SHP77 treated with DMSO at 0.1 percent for 48 hours (cell line): ENCODE measurements around the gene HNRNPM.

Source experiments
- DNase-seq: peaks from one replicate; lab custom pipeline; 2025; lab: John Stamatoyannopoulos, UW

Gene HNRNPM

DNA sequence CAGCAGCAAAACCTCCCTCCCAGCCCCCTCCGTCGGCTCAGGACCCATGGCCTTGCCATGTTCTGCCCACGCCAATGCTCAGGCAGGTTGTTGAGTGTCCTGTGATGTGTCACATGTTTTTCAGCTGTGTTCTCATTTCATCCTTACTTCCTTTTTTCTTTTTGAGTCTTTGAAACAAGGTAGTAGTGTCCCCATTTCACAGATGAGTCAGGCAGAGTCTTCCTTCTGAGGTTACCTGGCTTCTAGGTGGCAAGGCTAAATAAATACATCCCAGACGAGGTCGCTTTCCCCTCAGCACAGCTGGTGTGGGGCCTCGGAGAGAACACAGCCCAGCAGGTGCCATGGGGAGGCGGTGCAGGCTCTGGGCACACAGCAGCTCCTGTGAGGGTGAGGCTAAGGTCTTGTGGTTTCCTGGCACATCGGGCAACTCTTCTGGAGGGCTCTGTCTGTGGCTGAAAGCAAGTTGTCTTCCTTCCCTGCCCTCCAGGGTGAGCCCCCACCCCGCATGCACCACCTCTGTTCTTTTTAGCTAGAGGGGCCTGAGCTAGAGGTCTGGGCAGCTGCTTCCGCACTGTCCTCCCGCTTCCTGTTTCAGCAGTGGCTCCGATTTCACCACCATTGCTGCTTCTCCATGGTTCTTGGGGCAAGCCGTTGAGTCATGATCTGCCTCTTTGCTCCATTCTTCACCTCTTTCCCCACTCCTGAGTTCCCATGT, 42.5 kb downstream of the HNRNPM start:
- no peak for DNase-seq

DNA sequence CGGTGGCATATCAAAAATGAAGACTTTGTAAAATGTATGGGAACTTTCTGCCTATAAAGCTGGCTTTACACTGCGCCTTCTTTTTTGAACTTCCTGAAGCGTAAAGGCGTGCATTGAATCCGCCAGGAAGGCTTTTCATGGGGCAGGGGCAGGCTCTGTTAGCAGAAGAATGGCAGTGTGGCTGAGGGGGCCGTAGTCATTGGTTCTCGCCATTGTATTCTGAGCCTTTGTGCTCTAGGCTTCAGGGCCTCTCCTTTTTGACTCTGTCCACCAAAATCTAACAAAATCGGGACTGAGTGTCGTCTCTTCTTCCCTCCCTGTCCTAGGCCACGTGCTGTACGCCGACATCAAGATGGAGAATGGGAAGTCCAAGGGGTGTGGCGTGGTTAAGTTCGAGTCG, 43.6 kb downstream of the HNRNPM start:
- no peak for DNase-seq

DNA sequence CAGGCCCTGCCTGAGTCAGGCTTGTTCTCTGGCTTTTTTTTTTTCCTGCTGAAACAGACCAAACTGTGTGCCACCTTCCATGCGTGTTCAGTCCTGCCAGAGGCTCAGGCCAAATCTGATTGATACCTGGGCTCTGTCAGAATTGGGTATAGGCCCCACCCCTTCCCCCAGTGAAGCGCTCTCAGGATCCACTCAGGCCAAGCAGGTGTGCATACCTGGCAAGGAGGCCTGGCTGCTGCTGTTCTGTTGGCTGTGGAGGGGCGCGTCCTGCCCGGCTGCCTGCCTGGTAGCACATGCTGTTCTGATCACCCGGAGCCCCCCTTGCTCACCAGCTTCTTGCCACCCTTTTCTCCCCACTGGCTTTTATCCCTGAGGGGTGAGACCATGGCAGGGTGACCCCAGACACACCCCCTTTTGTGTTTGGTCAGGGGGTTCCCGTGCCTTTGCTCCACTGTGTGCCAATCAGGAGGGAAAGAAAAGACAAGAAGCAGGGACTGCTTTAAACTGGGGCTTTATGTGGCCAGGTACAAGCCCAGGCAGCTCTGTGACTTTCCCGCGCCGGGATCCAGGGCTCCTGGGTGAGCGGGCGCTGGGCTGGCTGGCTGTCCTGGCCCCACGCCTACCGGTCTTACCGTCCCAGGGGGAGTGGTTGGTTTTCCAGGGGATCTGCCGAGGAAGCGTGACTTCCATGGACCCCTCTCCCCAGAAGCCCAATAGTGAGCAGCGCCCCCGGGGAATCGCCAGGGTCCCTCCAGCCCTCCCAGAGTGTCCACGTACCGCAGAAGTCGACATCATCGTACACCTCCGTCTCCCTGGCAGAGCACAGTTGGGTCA, 45.0 kb downstream of the HNRNPM start:
- DNase-seq: no peak

DNA sequence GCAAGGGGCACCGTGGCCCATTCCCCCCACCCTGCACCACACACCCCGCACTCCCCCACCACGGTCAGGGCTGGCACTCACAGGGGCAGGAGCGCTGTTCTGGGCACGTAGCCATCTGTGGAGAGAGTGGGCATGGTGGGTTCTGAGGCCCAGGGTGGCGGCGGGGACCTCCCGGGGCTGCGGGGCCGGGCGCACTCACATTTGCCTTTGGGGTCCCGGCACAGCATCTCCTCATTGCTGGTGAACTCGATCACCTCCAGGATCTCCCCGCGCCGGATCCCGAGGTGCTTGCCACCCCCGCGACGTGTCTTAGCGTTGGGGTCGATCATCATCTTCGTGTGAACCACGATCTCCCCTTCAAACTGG, 45.6 kb downstream of the HNRNPM start:
- DNase-seq: no peak

DNA sequence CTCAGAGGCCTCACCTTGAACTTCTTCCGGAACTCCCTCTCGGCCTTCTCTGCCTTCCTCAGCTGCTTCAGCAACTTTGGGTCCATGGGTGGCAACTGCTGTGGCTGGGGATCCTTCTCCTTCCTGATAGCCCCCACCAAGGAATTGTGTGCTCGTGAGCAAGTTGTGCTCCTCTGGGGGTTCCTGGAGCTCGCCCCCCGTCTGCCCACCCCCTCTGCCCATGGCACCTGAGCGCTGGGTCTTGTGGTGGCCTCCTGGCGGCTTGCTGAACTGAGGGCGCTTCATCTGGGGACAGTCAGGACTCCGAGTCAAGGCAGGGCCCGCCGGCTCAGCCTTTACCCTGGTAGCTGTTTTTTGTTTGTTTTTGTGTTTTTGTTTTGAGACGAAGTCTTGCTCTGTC, 46.1 kb downstream of the HNRNPM start:
- no peak for DNase-seq

DNA sequence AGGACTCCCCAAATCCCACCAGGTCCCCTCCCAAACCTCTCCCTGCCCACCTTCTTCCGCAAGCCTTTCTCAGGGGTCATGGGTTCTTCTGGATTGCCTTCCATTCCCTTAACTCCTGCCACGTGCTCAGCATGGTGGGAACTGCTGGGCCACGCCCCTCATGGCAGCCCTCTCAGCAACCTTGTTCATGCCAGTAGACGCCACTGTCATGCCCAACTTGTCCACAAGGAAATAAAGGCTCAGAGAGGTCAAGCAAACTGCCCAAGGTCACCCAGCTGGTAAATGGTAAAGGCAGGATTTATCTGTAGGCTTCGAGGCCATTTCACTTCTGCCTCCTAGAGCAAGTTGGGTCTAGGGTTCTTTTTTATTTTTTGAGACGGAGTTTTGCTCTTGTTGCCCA, 46.8 kb downstream of the HNRNPM start:
- DNase-seq: no peak

DNA sequence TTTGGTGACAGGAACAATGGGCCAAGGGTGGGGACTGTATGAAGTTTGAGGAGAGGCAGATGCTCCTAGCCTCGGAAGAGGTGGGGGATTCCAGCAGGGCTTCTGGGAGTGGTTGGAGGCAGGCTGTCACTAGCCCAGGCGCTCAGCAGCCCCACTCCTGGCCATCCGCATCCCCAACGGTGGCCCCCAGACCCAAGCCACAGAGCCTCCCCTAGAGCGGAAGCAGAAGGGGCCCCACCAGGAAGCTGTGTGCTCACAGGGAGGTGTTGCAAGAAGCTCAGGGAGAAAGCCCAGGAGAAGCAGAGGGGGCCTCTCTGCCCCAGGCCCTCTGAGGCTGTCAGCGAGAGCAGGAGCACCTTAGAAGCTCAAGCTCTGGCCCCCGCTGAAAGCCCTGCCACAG, 49.4 kb downstream of the HNRNPM start:
- DNase-seq: no peak

DNA sequence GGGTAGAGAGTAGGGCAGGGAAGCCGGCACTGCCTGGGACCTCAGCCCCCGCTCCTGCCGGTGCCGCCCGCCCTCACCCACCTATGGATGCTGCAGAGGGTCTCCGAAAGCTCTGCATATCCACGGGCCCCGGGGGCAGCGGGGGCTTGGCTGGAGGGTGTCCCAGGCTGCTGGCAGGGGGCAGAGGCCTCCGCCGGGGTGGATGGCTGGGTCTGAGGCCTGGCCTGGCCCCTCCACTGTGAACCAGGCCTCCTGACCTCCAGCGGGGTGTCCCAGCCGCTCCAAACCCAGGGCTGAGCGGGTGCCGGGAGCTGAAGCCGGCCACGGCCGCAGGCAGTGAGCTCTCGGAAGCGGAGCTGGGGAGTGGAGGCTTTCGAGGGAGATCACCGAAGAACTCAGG, 53.5 kb downstream of the HNRNPM start:
- DNase-seq: no peak

DNA sequence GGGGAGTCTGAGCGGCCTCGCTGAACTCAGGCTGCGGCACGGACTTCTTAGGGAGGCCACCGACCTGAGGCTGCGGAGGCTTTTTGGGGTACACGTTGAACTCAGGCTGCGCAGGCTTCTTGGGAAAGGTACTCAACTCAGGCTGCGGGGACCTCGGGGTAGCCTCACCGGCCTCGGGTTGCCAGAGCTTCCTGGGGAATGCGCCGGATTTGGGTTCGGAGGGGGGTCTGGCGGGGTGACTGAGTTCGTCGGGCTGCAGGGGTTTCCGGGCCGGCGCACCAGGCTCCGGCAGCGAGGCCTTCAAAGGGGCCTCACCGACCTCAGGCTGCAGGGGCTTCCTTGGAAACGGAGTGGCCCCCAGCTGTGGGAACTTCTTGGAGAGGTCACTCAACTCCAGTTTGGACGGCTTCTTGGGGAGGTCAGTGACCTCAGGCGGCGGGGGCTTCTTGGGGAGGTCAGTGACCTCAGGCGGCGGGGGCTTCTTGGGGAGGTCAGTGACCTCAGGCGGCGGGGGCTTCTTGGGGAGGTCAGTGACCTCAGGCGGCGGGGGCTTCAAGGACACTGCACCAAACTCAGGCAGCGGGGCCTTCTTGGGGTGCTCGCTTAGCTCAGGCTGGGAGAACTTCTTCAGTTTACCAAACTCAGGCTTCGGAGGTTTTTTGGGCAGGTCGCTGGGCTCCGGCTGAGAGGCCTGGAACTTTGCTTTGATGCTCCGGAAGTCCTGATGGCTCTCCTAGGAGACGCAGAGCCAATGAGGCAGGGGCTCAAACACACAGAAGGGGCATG, 54.5 kb downstream of the HNRNPM start:
- DNase-seq: no peak

DNA sequence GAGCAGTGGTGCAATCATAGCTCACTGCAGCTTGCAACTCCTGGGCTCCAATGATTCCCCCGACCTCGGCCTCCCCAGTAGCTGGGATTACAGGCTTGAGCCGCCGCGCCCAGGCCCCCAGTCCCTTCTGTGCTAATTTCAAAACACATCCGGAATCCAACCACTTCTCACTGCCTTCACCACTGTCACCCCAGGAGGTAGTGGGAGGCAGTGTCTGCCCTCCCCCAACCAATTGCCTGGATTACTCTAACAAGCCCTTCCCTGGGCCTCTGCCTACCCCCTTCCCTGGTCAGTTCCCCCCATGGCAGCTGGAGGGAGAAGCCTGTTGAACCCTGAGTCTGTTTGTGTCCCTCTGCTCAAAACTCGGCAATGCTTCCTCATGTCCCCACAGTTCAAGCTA, 55.4 kb downstream of the HNRNPM start:
- DNase-seq: no peak

DNA sequence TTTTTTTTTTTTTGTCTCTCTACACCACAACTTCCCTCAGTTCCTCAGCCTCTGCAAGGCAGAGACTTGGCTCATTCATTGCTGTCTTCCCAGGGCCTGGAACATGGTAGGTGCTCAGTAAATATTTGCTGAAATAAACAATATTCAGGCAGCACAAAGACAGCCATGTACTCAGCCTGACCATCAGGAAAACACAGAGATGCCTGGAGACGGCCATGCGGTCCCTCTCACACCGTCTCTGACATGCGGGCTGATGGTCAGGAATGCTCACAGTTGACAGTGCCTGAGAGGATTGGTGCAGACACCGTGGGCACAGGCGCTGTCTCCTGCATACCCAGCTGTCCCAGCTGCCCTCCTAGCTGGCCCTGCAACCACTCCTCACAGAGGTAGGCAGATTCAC, 56.7 kb downstream of the HNRNPM start:
- no peak for DNase-seq

DNA sequence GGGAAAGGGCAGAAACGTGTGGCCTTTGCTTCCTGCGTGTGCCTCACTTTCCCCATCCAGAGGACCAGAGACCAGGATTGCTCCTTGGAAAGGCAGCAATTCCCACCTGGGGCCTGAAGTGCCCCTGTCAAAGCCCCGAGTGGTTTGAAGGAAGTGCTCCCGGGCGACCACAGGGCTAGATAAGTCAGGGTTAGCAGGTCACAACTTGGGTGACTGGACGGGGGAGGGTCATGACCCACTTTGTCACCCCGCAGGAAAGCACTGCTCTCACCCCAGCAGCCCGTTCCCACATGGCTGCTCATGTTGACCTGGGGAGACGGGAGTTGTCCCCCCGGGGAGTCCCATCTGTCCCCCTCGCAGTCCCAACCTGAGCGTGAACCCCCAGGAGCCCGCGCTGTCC, 57.2 kb downstream of the HNRNPM start:
- no peak for DNase-seq

DNA sequence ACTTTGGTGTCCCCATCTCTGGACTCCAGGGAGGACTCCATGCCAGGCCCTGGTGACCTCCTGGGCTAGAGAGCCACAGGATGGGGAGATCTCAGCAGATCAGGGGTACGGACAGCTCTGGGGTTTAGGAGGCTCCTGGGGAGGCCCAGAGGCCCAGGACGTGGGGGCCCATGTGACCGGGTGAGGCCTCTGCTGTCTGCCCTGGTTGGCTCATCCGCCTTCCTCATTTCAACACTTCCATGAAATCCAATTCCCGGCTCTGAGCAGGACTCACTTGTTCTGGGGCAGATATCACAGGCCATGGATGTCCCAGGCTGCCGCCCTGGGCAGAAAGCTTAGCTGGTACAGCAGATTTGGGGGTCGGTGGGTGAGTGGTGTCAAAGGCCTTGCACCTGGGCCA, 58.7 kb downstream of the HNRNPM start:
- DNase-seq: no peak

DNA sequence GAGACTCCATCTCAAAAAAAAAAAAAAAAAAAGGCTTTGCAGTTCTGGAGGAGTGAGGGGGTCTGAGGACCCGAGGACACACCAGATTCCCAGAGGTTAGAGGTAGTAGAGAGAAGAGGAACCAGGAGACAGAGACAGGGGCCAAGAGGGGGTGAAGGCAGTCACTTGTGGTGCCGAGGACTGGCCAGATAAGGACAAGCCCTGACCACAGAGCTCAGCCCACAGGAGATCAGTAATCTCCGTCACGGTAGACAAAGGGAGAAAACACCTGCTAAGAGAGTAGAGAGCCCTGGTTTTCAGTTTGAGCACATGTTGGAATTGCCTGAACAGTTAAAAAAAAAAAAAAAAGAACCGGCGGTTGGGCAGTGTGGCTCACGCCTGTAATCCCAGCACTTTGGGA, 59.4 kb downstream of the HNRNPM start:
- DNase-seq: no peak

DNA sequence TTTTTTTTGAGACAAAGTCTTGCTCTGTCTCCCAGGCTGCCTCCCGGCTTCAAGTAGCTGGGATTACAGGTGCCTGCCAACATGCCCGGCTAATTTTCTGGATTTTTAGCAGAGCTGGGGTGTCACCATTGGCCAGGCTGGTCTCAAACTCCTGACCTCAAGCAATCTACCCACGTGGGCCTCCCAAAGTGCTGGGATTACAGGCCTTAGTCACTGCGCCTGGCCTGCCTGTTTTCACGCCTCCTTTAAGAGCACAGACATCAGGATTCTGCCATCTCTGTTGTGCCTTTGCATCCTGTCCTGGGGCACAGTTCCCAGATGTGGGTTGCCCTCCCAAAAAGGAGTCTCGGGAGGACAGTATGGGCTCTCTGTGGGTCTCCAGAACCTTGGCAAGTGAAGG, 60.1 kb downstream of the HNRNPM start:
- DNase-seq: no peak

DNA sequence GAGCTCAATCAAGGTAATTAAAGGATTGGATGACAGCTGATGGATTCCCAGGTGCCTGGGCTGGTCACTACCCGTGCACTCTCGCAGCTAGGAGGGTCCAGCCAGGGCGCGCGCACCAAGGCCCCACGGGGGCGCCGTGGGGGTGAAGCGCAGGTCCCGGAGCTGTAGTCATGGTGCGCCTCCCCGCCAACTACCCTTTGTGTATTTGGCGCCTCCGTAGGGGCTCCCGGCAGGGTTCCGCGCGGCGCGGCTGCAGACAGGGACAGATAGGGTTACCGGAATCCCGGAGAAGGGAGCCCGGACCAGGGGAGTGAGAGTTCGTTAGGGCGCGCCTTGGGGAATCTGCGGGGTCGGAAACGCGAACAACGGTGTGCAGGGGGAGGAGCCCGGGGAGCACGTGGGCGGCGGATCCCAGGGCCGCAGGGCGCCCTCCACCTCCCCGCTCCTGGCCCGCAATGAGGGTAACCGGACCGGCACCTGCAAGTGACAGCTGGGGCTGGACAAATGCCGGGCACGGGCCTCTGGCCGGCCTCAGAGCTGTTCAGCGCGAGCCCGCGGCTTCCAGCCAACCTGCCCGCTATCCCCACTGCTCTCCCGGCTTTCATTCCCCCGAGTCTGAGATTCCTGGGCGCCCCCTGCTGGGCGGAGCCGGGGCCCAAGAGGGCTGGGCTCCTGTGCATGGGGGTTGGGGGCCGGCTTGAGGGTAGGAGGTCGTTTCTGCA, 61.1 kb downstream of the HNRNPM start:
- DNase-seq: peak; percentile 51

DNA sequence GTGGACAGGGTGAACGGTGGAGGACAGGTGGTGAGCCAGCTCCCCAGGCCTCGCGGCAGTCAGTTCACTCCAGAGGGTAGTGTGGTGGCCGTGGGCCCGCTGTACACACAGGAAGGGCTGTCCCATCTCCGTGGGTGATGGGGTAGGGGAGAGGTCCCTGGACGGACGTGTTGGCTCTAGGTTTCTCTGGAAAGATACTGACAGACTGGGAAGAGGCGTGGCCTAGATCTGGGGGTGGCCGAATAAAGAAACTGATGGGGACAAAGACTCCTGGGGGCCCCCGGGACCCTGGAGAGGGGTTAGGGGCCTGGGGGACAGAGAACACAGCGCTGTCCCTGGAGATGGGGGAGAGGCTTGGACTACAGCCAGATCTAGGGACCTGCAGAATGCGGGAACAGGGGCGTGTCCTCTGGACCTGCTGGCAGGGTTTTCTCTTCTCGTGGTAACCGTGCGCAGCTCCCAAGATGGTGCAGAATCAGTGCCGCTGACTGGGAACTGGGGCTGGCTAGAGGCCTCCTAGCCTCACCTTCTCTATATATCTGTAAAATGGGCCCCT, 61.7 kb downstream of the HNRNPM start:
- DNase-seq: no peak

DNA sequence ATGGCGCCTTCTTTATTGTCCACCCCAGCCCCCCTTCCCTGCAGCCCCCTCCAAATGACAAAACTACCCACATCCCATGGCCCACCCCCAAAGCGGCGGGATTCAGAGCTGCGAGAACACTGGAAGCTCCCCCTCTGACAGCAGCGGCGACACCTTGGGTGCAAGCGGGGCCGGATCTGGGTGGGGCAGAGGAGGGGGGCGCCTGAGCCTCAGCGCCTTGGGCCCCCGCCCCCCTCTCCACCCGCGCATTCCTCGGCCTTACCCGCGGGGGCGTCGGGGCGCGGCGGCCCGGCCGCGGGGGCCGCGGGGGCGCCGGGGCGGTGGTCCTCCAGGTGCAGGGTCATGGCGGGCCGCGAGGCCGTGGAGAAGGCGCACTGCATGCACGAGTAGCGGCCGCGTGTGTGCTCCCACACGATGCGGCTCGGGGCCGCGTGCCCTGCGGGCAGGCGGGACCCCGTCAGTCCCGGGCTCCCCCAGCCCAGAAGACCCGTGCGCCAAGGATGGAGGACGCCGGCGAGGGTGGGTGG, 65.9 kb downstream of the HNRNPM start:
- no peak for DNase-seq

DNA sequence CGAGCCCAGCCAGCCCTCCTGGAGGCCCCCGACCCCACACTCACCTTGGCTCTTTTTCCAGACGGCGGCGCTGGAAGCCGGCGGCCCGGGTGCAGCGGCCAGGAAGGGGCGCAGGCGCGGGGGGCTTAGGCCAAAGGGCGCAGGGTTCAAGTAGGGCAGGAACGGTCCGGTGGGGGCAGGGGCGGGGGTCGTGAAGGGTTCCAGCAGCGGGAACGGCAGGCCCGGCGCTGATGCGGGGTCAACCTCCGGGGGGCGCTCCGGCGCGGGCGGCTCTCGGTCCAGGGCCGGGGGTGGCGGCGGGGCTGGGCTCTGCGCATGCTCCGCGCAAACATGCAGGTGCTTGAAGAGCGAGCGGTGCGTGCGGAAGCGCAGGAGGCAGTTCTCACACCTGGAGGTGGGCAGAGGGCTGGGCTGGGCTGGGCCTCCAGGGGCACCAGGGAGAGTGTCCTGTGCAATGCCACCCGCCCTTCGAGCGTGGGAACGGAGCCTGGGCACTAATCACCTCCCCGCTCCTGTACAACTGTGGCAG, 66.9 kb downstream of the HNRNPM start:
- DNase-seq: no peak

DNA sequence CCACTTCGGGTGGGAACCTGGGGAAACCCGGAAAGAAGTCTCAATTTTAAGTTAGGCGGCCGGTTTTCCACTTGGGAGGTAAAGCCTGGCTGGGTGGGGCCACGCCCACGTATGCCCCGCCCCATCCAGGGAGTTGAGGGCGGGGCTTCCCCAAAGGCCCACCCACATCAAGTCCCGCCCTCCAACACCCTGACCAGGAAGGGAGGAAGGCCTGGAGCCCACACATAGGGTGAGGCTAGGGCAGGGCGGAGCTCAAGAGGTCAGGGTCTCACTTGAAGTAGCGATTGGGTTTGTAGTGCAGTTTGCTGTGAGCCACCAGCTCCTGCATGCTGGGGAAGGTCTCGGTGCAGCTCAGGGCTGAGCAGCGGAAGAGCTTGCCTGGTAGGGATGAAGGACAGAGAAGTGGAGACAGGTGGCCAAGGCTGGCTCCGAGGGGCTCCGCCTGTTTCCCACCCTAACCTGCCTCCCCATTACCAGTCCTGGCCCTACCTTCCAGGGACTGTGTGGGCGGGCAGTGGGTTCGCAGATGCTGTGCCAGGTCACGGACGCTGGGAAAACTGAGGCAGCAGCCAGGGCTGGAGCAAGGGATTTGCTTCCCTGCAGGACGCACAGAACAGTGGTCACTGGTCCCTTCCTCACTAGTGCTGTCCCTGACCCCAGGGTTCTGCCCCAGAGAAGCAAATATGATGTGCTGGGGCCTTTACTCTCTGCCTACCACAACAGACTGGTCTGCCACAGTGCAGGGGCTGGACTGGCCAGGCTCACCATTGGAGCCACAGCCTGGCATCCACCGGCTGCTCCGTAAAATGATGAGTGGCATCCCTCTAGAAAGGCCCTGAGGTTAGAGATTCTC, 67.6 kb downstream of the HNRNPM start:
- peak; percentile 38 for DNase-seq
